ENCODE results near the gene RTTN.
A peak's percentile ranks its signal among the peaks of the same experiment; 100 is the strongest.

RTTN gene

GRCh38 chr18:70200286-70200685, 5.2 kb downstream of the RTTN start:
- DNase-seq = no peak

- no peak for DNase-seq
Measured at GRCh38 chr18:70197844-70198243, 7.6 kb downstream of the RTTN start.

- no peak for DNase-seq
Measured at GRCh38 chr18:70197026-70197425, 8.5 kb downstream of the RTTN start.

- DNase-seq = peak; percentile 53
Measured at GRCh38 chr18:70195852-70196434, 9.5 kb downstream of the RTTN start.

GRCh38 chr18:70195014-70195614, 10.4 kb downstream of the RTTN start:
- no peak for DNase-seq

GRCh38 chr18:70194227-70194890, 11.1 kb downstream of the RTTN start:
- no peak for DNase-seq

GRCh38 chr18:70190529-70190928, 15.0 kb downstream of the RTTN start:
- no peak for DNase-seq

- peak; percentile 22 for DNase-seq
Measured at GRCh38 chr18:70188113-70188512, 17.4 kb downstream of the RTTN start.

- DNase-seq = no peak
Measured at GRCh38 chr18:70183441-70183840, 22.0 kb downstream of the RTTN start.

GRCh38 chr18:70182548-70182947, 22.9 kb downstream of the RTTN start:
- DNase-seq = no peak

- no peak for DNase-seq
Measured at GRCh38 chr18:70181725-70182124, 23.8 kb downstream of the RTTN start.

GRCh38 chr18:70181015-70181414, 24.5 kb downstream of the RTTN start:
- no peak for DNase-seq

GRCh38 chr18:70176537-70176936, 28.9 kb downstream of the RTTN start:
- no peak for DNase-seq

GRCh38 chr18:70175216-70175615, 30.3 kb downstream of the RTTN start:
- DNase-seq = no peak

- DNase-seq = no peak
Measured at GRCh38 chr18:70172225-70172624, 33.3 kb downstream of the RTTN start.

- no peak for DNase-seq
Measured at GRCh38 chr18:70169747-70170146, 35.7 kb downstream of the RTTN start.

GRCh38 chr18:70166668-70167067, 38.8 kb downstream of the RTTN start:
- peak; percentile 13 for DNase-seq

GRCh38 chr18:70165936-70166335, 39.6 kb downstream of the RTTN start:
- no peak for DNase-seq

- no peak for DNase-seq
Measured at GRCh38 chr18:70160073-70160678, 45.3 kb downstream of the RTTN start.

- no peak for DNase-seq
Measured at GRCh38 chr18:70158992-70159717, 46.3 kb downstream of the RTTN start.

- no peak for DNase-seq
Measured at GRCh38 chr18:70156886-70157285, 48.6 kb downstream of the RTTN start.

- DNase-seq = no peak
Measured at GRCh38 chr18:70154591-70155194, 50.8 kb downstream of the RTTN start.

GRCh38 chr18:70151614-70152013, 53.9 kb downstream of the RTTN start:
- DNase-seq = peak; percentile 10

All from inflammatory macrophage treated with lipopolysaccharide for 4 hours (primary cell).